Breast epithelium (tissue), 4 donors: Measurements from ENCODE around the gene THPO. TPM values are rescaled to one million over a fixed set of nuclear protein-coding genes. Genes with fewer than 3 reads are reported as not detected.

Experiments used
- DNase-seq, 2 donors: peaks; one replicate each; pipeline ENCODE4 v3.0.0-alpha.2; 2019; ENCODE audit warnings: low spot score in 2 of 2
- H3K27ac ChIP-seq, 2 donors: fragments of 200-600 bp; sonication (generic) in 1 of 2; one replicate each; pipeline ENCODE4 v1.5.1; 2016 to 2019; ENCODE audit warnings: mild to moderate bottlenecking in 1 of 2
- H3K27me3 ChIP-seq, 2 donors: fragments of 200-600 bp; sonication (generic) in 1 of 2; one replicate each; pipeline versions ENCODE4 v1.5.1 to v1.6.0; 2017 to 2019; ENCODE audit warnings: control low read depth in 1 of 2, mild to moderate bottlenecking in 1 of 2
- H3K36me3 ChIP-seq: fragments of 200-600 bp; one replicate; pipeline ENCODE4 v1.5.1; 2019
- H3K4me1 ChIP-seq, 2 donors: fragments of 200-600 bp; sonication (generic); one replicate each; pipeline ENCODE4 v1.5.1; 2016 to 2019; ENCODE audit warnings: control low read depth in 1 of 2
- H3K4me3 ChIP-seq, 3 donors: fragments of 200-600 bp; sonication (generic); 1 replicate in 2 of 3; 2 replicates in 1 of 3; pipeline ENCODE4 v1.5.1; 2016 to 2019; ENCODE audit warnings: mild to moderate bottlenecking in 3 of 3, moderate library complexity in 2 of 3
- H3K9me3 ChIP-seq, 2 donors: fragments of 200-600 bp; sonication (generic) in 1 of 2; one replicate each; pipeline ENCODE4 v1.5.1; 2016 to 2019; ENCODE audit warnings: control low read depth in 1 of 2
- CTCF ChIP-seq, 3 donors: fragments of 450-650 bp; IDR thresholded peaks; one replicate each; pipeline ENCODE4 v1.5.1; 2016 to 2017; ENCODE audit warnings: antibody characterized with exemption in 3 of 3, mild to moderate bottlenecking in 3 of 3, moderate library complexity in 3 of 3
- POLR2A ChIP-seq: fragments of 450-650 bp; IDR thresholded peaks from one replicate; pipeline ENCODE4 v1.6.1; 2016; ENCODE audit warnings: antibody characterized with exemption, mild to moderate bottlenecking, moderate library complexity
- POLR2AphosphoS5 ChIP-seq, 3 donors: sonication (generic); formaldehyde crosslinking; IDR thresholded peaks; one replicate each; pipeline ENCODE4 v1.6.1; 2017; ENCODE audit warnings: antibody characterized with exemption in 3 of 3
- intact Hi-C: fragments of 100-400 bp; cut with DNase I; formaldehyde crosslinking; loops from one replicate; pipeline ENCODE4 v1.15.1; 2023; ENCODE audit warnings: low total_unique reads
- total RNA-seq, 3 donors: library from RNA; depleted of rRNA; stranded (reverse); fragments of >200 nt; gene quantifications; one replicate each; pipeline ENCODE4 v1.1.0, GENCODE V29; 2016

Gene THPO
- total RNA-seq, 3 donors from 2014 or later: 0.64 to 1.3 (median 0.73) TPM

- H3K9me3 ChIP-seq: no peaks in the 10 kb centered on the region
- intact Hi-C loops: no loop called here
- no peak for TF ChIP-seq CTCF (IDR thresholded peaks at IDR 0.05)
- no peak for TF ChIP-seq POLR2AphosphoS5 (IDR thresholded peaks at IDR 0.05)
- no peak for TF ChIP-seq POLR2A
- H3K4me1 ChIP-seq: no peaks in the 10 kb centered on the region
- no peaks in the 10 kb centered on the region for H3K27me3 ChIP-seq
- H3K4me3 ChIP-seq: no peak overlapping the region
- DNase-seq: no peak
- H3K27ac ChIP-seq: no peak overlapping the region
- H3K36me3 ChIP-seq: peaks cover 50% of the 10 kb centered on the region
Observed at GRCh38 chr3:184325715-184326369, 52.2 kb downstream of the THPO start.

- DNase-seq: no peak
- H3K4me1 ChIP-seq: peaks cover 1 to 3% of the 10 kb centered on the region in 2 donors
- intact Hi-C loops: no loop called here
- peaks cover 50% of the 10 kb centered on the region for H3K36me3 ChIP-seq
- no peaks in the 10 kb centered on the region for H3K9me3 ChIP-seq
- no peak overlapping the region for H3K27ac ChIP-seq
- TF ChIP-seq CTCF (IDR thresholded peaks at IDR 0.05) (no peak), POLR2A (no peak), POLR2AphosphoS5 (IDR thresholded peaks at IDR 0.05) (no peak)
- H3K27me3 ChIP-seq: no peaks in the 10 kb centered on the region
- H3K4me3 ChIP-seq: no peak overlapping the region
Observed at GRCh38 chr3:184325269-184325668, 52.7 kb downstream of the THPO start.

- Histone ChIP-seq H3K36me3 (peaks cover 45% of the 10 kb centered on the region), H3K27me3 (no peaks in the 10 kb centered on the region), H3K4me1 (peaks cover 6 to 7% of the 10 kb centered on the region in 2 donors), H3K27ac (peak overlapping the region in 1 of 2 donors; percentile 21), H3K4me3 (no peak overlapping the region), H3K9me3 (no peaks in the 10 kb centered on the region)
- TF ChIP-seq POLR2A (no peak), CTCF (IDR thresholded peaks at IDR 0.05) (no peak), POLR2AphosphoS5 (IDR thresholded peaks at IDR 0.05) (no peak)
- intact Hi-C loops: no loop called here
- no peak for DNase-seq
Observed at GRCh38 chr3:184323696-184324095, 54.3 kb downstream of the THPO start.

- no peaks in the 10 kb centered on the region for H3K27me3 ChIP-seq
- TF ChIP-seq POLR2A (no peak), POLR2AphosphoS5 (IDR thresholded peaks at IDR 0.05) (peak in 1 of 3 donors; percentile 23), CTCF (IDR thresholded peaks at IDR 0.05) (no peak)
- H3K4me3 ChIP-seq: no peak overlapping the region
- peak overlapping the region; percentile 21 to 41 for H3K27ac ChIP-seq
- peaks cover 6 to 14% of the 10 kb centered on the region in 2 donors for H3K4me1 ChIP-seq
- H3K36me3 ChIP-seq: peaks cover 39% of the 10 kb centered on the region
- H3K9me3 ChIP-seq: no peaks in the 10 kb centered on the region
- intact Hi-C loops: no loop called here
- no peak for DNase-seq
Observed at GRCh38 chr3:184322731-184323487, 55.1 kb downstream of the THPO start.

Other genes starting within 250 kb of the THPO start
- gene EIF2B5, start 242.8 kb downstream of the THPO start, total RNA-seq: 10 to 100 TPM; 37.3 to 62.3 (median 50.1) TPM
- 10 to 100 TPM; 35.7 to 40.2 (median 36.1) TPM for gene DVL3, start 222.8 kb downstream of the THPO start, total RNA-seq
- 100 to 1,000 TPM; 195 to 240 (median 204) TPM for gene AP2M1, start 203.4 kb downstream of the THPO start, total RNA-seq
- 10 to 100 TPM; 59.4 to 77.4 (median 71.8) TPM for gene ABCF3, start 192.0 kb downstream of the THPO start, total RNA-seq
- under 1 TPM; 0.16 to 0.88 (median 0.33) TPM for gene VWA5B2, start 148.6 kb downstream of the THPO start, total RNA-seq
- gene ALG3, start 129.2 kb downstream of the THPO start, total RNA-seq: 10 to 100 TPM; 36.4 to 46.5 (median 42.6) TPM
- gene EEF1AKMT4, start 128.5 kb downstream of the THPO start, total RNA-seq: 1 to 10 TPM; 3.4 to 9.7 (median 6.2) TPM
- not detected for gene CAMK2N2, start 116.7 kb downstream of the THPO start, total RNA-seq
- not detected for gene ECE2, start 102.2 kb downstream of the THPO start, total RNA-seq
- 100 to 1,000 TPM; 201 to 275 (median 214) TPM for gene PSMD2, start 79.0 kb downstream of the THPO start, total RNA-seq
- gene EIF4G1, start 63.6 kb downstream of the THPO start, total RNA-seq: 100 to 1,000 TPM; 168 to 202 (median 196) TPM
- 10 to 100 TPM; 18.7 to 32.4 (median 26.5) TPM for gene FAM131A, start 40.6 kb downstream of the THPO start, total RNA-seq
- 1 to 10 TPM; 2.1 to 4.2 (median 2.6) TPM for gene CLCN2, start 16.6 kb downstream of the THPO start, total RNA-seq
- 100 to 1,000 TPM in 1 of 3 donors, 10 to 100 TPM in 2; 63.7 to 101 (median 99.5) TPM for gene POLR2H, start 16.5 kb downstream of the THPO start, total RNA-seq
- gene CHRD, start 1.8 kb upstream of the THPO start, total RNA-seq: 10 to 100 TPM in 2 of 3 donors, 1 to 10 TPM in 1; 9.6 to 20.3 (median 12.1) TPM
- 10 to 100 TPM in 1 of 3 donors, 1 to 10 TPM in 1, under 1 TPM in 1; 0.32 to 25.3 (median 7.9) TPM for gene EPHB3, start 183.6 kb upstream of the THPO start, total RNA-seq